H1 (cell line): ENCODE data around the gene ENO2. TPM values are rescaled to one million over a fixed set of nuclear protein-coding genes. Genes with fewer than 3 reads are reported as not detected.

Experiments
- GTF2F1 ChIP-seq: IDR thresholded peaks from 2 replicates; pipeline ENCODE4 v1.6.1; 2012; ENCODE audit warnings: low read depth, low read length, improper control_type of control experiment, borderline replicate concordance
- SIRT6 ChIP-seq: IDR thresholded peaks from one replicate; pipeline ENCODE4 v1.7.1; 2012; ENCODE audit warnings: low read length, inconsistent platforms
- TBP ChIP-seq: IDR thresholded peaks from 2 replicates; pipeline ENCODE4 v1.6.1; 2011; ENCODE audit warnings: low read depth, low read length, improper control_type of control experiment
- polyA plus RNA-seq, 7 experiments: library from polyadenylated mRNA; depleted of rRNA in 3 of 7; stranded (reverse) in 5 of 7; unstranded in 2 of 7; fragments of >200 nt in 5 of 7; fragments of 200-250 nt in 2 of 7; gene quantifications; 1 replicate in 5 of 7; 2 replicates in 1 of 7; 4 replicates in 1 of 7; pipeline versions ENCODE4 v1.2.1 to v1.2.3, GENCODE V29; 2011 to 2013; ENCODE audit warnings: missing spikeins in 2 of 7, mixed read lengths in 2 of 7
- total RNA-seq: library from RNA; stranded (reverse); fragmentation: NEBNext Ultra II Directional; extraction: Animal tissue kit (Norgen Biotek cat#: 25700); gene quantifications from 2 replicates; pipeline ENCODE4 v1.2.1, GENCODE V29; 2021

ENO2 gene
- total and polyA plus RNA-seq, 2 of the 8 experiments (the other 6 are each of a cell fraction or from before 2014, with no cell fraction given), result 92.4 to 102 TPM

GRCh38 chr12:6927379-6928021, 13.1 kb downstream of the ENO2 start, which contains the start of gene ATN1 (continued):
- TF ChIP-seq TBP, result no peak
- TF ChIP-seq SIRT6, result no peak
- no peak for TF ChIP-seq GTF2F1
